Measurements from ENCODE around the gene MS4A14. TPM values are rescaled to one million over a fixed set of nuclear protein-coding genes. Genes with fewer than 3 reads are reported as not detected.

MS4A14 gene
- total and polyA plus RNA-seq, 2 of the 8 experiments (the other 6 are each of a cell fraction or from before 2014, with no cell fraction given): not detected

GRCh38 chr11:60394666-60395380 lies 1.4 kb upstream of the MS4A14 start (continued):
- TF ChIP-seq TEAD4 (IDR thresholded peaks at IDR 0.05; ENCODE audit: low read depth, low read length) (no peak), JUND (IDR thresholded peaks at IDR 0.05; ENCODE audit: low read length) (no peak), BACH1 (IDR thresholded peaks at IDR 0.05; ENCODE audit: low read length) (no peak)

Measured in H1 (cell line).